Nephron progenitor cell (in vitro differentiated cells): ENCODE results near the gene KDM4E.

Experiments used
- DNase-seq: peaks from one replicate; pipeline ENCODE4 v3.0.0; 2021
- H3K27ac Mint-ChIP-seq: 2 replicates; pipeline ENCODE4 v1.8.0; 2021; ENCODE audit warnings: mild to moderate bottlenecking, moderate library complexity, mixed read lengths
- H3K27me3 Mint-ChIP-seq: 2 replicates; pipeline ENCODE4 v1.8.0; 2021; ENCODE audit warnings: mild to moderate bottlenecking, low read depth, mixed read lengths; ENCODE audit not compliant: poor library complexity
- H3K36me3 Mint-ChIP-seq: 2 replicates; pipeline ENCODE4 v1.8.0; 2021; ENCODE audit warnings: low read depth, mixed read lengths
- H3K4me1 Mint-ChIP-seq: 2 replicates; pipeline ENCODE4 v1.8.0; 2021; ENCODE audit warnings: mixed read lengths
- H3K4me3 Mint-ChIP-seq: 2 replicates; pipeline ENCODE4 v1.8.0; 2021; ENCODE audit warnings: mild to moderate bottlenecking, moderate library complexity, mixed read lengths
- H3K9me3 Mint-ChIP-seq: 2 replicates; pipeline ENCODE4 v1.8.0; 2021; ENCODE audit warnings: mild to moderate bottlenecking, moderate library complexity, mixed read lengths
- TF ChIP-seq, protein P1 (sequence below): fragments of 200-600 bp; sonication (generic); IDR thresholded peaks from 2 replicates; pipeline ENCODE4 v1.5.0; 2021; ENCODE audit warnings: antibody characterized with exemption

Gene KDM4E

DNA sequence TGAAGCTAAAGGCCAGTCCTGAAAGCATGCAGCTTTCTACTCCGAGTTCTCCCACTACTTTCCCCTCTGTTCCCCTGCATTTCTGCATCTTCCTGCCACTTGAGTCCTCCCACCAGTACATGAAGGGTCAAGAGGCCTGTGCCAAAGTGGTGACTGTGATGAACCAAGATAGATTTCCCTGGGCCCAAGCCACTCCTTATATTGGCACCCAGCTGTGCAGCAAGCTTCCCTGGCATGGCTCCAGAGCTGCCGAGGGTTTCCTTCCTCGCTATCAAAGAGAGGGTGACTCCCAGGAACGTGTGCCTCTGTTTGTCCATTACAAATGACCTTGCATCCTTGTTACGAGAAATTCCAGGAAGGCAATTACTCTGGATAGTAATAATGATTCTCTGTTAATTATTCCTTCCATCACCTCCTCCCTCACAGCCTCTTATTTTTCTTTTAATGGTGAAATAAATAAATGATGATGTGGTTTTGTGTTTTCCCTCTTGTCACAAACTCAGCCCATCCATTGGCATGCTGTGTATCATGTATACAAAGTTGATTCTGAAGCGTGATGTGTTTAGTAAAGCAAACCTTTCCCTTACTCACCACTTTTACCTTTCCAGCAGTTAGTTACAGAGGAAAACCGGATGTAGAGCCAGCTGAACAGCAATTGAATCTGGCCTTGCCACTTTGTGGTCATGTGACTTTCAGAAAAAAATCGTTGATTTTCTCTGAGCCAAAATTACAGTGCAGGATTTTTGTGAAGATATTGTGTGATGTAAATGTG is 49.9 kb downstream of the KDM4E start:
- Mint-ChIP-seq H3K4me3 (no peak overlapping the region), H3K27me3 (peaks cover 25% of the 10 kb centered on the region), H3K4me1 (peaks cover 8% of the 10 kb centered on the region), H3K36me3 (peaks cover 6% of the 10 kb centered on the region), H3K9me3 (no peaks in the 10 kb centered on the region), H3K27ac (no peak overlapping the region)
- TF ChIP-seq, protein P1, sequence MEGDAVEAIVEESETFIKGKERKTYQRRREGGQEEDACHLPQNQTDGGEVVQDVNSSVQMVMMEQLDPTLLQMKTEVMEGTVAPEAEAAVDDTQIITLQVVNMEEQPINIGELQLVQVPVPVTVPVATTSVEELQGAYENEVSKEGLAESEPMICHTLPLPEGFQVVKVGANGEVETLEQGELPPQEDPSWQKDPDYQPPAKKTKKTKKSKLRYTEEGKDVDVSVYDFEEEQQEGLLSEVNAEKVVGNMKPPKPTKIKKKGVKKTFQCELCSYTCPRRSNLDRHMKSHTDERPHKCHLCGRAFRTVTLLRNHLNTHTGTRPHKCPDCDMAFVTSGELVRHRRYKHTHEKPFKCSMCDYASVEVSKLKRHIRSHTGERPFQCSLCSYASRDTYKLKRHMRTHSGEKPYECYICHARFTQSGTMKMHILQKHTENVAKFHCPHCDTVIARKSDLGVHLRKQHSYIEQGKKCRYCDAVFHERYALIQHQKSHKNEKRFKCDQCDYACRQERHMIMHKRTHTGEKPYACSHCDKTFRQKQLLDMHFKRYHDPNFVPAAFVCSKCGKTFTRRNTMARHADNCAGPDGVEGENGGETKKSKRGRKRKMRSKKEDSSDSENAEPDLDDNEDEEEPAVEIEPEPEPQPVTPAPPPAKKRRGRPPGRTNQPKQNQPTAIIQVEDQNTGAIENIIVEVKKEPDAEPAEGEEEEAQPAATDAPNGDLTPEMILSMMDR, result no peak
- DNase-seq, result no peak

DNA sequence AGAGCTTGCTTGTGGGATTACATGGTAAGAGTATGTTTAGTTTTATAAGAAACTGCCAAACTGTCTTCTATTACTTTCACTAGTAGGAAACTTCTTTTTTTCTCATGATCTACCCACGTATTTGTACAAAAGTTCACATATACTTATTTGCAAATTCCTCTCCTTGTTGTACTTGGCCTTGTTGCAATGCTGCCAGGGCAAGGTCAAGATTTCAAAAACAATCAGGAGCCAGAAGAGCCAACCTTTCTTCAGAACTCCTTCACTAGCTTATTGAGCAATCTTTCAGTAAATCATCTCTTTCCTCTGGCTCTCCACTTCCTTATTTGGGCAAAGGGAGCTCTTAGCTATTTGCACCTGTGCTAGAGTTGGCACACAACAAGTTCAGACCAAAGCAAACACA is 51.4 kb downstream of the KDM4E start:
- no peak overlapping the region for H3K27ac Mint-ChIP-seq
- no peak overlapping the region for H3K4me3 Mint-ChIP-seq
- no peaks in the 10 kb centered on the region for H3K36me3 Mint-ChIP-seq
- peaks cover 25% of the 10 kb centered on the region for H3K27me3 Mint-ChIP-seq
- peaks cover 14% of the 10 kb centered on the region for H3K4me1 Mint-ChIP-seq
- H3K9me3 Mint-ChIP-seq, result no peaks in the 10 kb centered on the region
- DNase-seq, result no peak
- TF ChIP-seq, protein P1, result no peak

DNA sequence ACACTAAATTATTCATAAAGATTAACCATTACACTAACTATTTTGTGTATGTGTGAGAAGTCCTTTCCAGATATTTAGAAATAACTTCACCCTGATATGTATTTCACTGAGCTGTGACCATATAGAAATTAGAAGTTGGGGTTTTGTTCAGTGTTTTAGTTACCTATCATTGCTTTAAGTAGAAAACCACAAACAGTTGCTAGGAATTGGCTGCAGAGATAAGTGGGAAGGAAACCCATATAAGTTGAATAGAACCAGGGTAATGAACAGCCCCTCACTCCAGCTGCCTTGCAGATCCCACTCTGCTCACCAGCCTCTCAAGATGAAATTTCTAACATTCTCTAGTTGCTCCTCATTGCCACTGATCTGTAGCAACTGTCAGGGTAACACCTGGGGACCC is 51.9 kb downstream of the KDM4E start:
- Mint-ChIP-seq H3K4me3 (no peak overlapping the region), H3K9me3 (no peaks in the 10 kb centered on the region), H3K27me3 (peaks cover 25% of the 10 kb centered on the region), H3K4me1 (peaks cover 20% of the 10 kb centered on the region), H3K27ac (no peak overlapping the region), H3K36me3 (no peaks in the 10 kb centered on the region)
- TF ChIP-seq, protein P1, result no peak
- no peak for DNase-seq
